Measurements from ENCODE around the gene IDUA.
"Not testable (repeated sequence)": the region's sequence is repeated elsewhere in the genome, so short reads cannot be mapped to it uniquely, and the experiment has no call there.

The IDUA gene

GRCh38 chr4:987624-988513 is 1.0 kb downstream of the IDUA start:
- DNase-seq (ENCODE audit: low spot score): no peak

GRCh38 chr4:988726-989721 is 2.2 kb downstream of the IDUA start:
- DNase-seq (ENCODE audit: low spot score): no peak

- no peak for DNase-seq (ENCODE audit: low spot score)
Observed at GRCh38 chr4:989722-990471, 3.1 kb downstream of the IDUA start.

GRCh38 chr4:990746-991367 is 4.0 kb downstream of the IDUA start:
- no peak for DNase-seq (ENCODE audit: low spot score)

GRCh38 chr4:991451-992296 is 4.8 kb downstream of the IDUA start:
- DNase-seq (ENCODE audit: low spot score): no peak

- no peak for DNase-seq (ENCODE audit: low spot score)
Observed at GRCh38 chr4:992297-993110, 5.7 kb downstream of the IDUA start.

- DNase-seq (ENCODE audit: low spot score): no peak
Observed at GRCh38 chr4:993111-994029, 6.5 kb downstream of the IDUA start, which contains the start of gene SLC26A1. TSS of gene SLC26A1 (minus strand) at chr4:993404. CDS start at chr4:991703, 1,701 bp downstream.

GRCh38 chr4:995311-996026 is 8.6 kb downstream of the IDUA start:
- DNase-seq (ENCODE audit: low spot score): no peak

- DNase-seq (ENCODE audit: low spot score): no peak
Observed at GRCh38 chr4:996030-996996, 9.5 kb downstream of the IDUA start.

GRCh38 chr4:996997-997374 is 10.1 kb downstream of the IDUA start:
- DNase-seq (ENCODE audit: low spot score): no peak

GRCh38 chr4:997375-998071 is 10.7 kb downstream of the IDUA start:
- DNase-seq (ENCODE audit: low spot score): no peak

- DNase-seq (ENCODE audit: low spot score): no peak
Observed at GRCh38 chr4:998096-998691, 11.3 kb downstream of the IDUA start.

- not testable (repeated sequence) for DNase-seq (ENCODE audit: low spot score)
Observed at GRCh38 chr4:999240-999863, 12.5 kb downstream of the IDUA start.

GRCh38 chr4:999882-1000425 is 13.1 kb downstream of the IDUA start:
- peak; percentile 79 for DNase-seq (ENCODE audit: low spot score)

Measured in NAMALWA (cell line).